GM21447 (cell line): ENCODE results near the gene JAKMIP2.
"Not testable (repeated sequence)": the region's sequence is repeated elsewhere in the genome, so short reads cannot be mapped to it uniquely, and the experiment has no call there.

Experiments used
- ATAC-seq: cut with Tn5 transposase; IDR thresholded peaks from one replicate; pipeline ENCODE4 v1.9.1; 2021; ENCODE audit not compliant: unreplicated experiment

JAKMIP2 gene

GRCh38 chr5:147782110-147783028 lies at the start of gene JAKMIP2:
JAKMIP2 (minus strand) TSS chr5:147782728; CDS start chr5:147671806, 110,922 bp downstream.
- ATAC-seq = peak; percentile 69

- ATAC-seq = no peak
These were observed 48.9 kb upstream of the JAKMIP2 start, which contains the start of gene SPINK1 for GRCh38 chr5:147831465-147831864. SPINK1 (minus strand) TSS chr5:147831671; CDS start chr5:147831577, 94 bp downstream.

GRCh38 chr5:147830035-147830434 lies 47.5 kb upstream of the JAKMIP2 start:
- no peak for ATAC-seq

GRCh38 chr5:147827017-147827416 lies 44.5 kb upstream of the JAKMIP2 start:
- ATAC-seq = not testable (repeated sequence)

GRCh38 chr5:147826361-147826760 lies 43.8 kb upstream of the JAKMIP2 start:
- ATAC-seq = no peak

GRCh38 chr5:147822686-147823491 lies 40.4 kb upstream of the JAKMIP2 start:
- ATAC-seq = peak; percentile 86

- not testable (repeated sequence) for ATAC-seq
These were observed 39.7 kb upstream of the JAKMIP2 start for GRCh38 chr5:147822222-147822621.

GRCh38 chr5:147821766-147822165 lies 39.2 kb upstream of the JAKMIP2 start:
- no peak for ATAC-seq

GRCh38 chr5:147819261-147819770 lies 36.8 kb upstream of the JAKMIP2 start:
- ATAC-seq = no peak

- no peak for ATAC-seq
These were observed 35.8 kb upstream of the JAKMIP2 start for GRCh38 chr5:147818290-147818689.

- no peak for ATAC-seq
These were observed 31.2 kb upstream of the JAKMIP2 start for GRCh38 chr5:147813696-147814095.

- ATAC-seq = no peak
These were observed 27.5 kb upstream of the JAKMIP2 start for GRCh38 chr5:147809830-147810666.

GRCh38 chr5:147805030-147805454 lies 22.5 kb upstream of the JAKMIP2 start:
- ATAC-seq = peak; percentile 89

GRCh38 chr5:147804334-147804733 lies 21.8 kb upstream of the JAKMIP2 start:
- ATAC-seq = no peak

GRCh38 chr5:147803926-147804325 lies 21.4 kb upstream of the JAKMIP2 start:
- ATAC-seq = no peak

- ATAC-seq = not testable (repeated sequence)
These were observed 20.6 kb upstream of the JAKMIP2 start for GRCh38 chr5:147803161-147803560.

- ATAC-seq = no peak
These were observed 18.9 kb upstream of the JAKMIP2 start for GRCh38 chr5:147801461-147801860.

- no peak for ATAC-seq
These were observed 18.0 kb upstream of the JAKMIP2 start for GRCh38 chr5:147800491-147800890.

- no peak for ATAC-seq
These were observed 14.2 kb upstream of the JAKMIP2 start for GRCh38 chr5:147796556-147797308.

- no peak for ATAC-seq
These were observed 8.7 kb upstream of the JAKMIP2 start for GRCh38 chr5:147791181-147791580.
